ENCODE data around the gene TMEM51.

The TMEM51 gene

DNA sequence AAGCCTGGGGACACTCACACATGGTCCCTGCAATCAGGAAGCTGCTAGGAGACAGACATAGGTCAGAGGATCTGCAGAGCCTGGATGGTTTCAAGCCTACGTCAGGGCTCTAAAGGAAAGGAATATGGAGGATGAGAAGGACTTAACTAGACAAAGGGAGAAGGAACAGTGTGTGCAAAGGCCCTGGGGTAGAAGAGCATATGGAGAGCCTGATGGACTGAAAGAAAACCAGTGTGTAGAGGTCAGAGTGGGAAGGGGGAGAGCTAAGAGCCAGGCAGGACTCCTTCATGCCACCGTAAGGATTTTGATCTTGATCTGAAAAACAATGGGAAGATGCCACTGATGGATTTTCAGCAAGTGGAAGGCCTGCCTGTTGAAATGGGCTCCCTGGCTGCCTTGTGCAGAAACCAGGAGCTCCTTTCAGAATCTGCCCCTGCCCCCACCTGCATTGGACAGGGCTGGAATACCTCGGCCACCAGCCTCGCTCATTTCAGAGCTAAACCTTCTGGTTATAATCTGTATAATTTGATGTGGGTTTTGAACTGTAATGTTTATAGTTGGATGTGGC, 102.1 kb downstream of the TMEM51 start:
- no peak for DNase-seq

DNA sequence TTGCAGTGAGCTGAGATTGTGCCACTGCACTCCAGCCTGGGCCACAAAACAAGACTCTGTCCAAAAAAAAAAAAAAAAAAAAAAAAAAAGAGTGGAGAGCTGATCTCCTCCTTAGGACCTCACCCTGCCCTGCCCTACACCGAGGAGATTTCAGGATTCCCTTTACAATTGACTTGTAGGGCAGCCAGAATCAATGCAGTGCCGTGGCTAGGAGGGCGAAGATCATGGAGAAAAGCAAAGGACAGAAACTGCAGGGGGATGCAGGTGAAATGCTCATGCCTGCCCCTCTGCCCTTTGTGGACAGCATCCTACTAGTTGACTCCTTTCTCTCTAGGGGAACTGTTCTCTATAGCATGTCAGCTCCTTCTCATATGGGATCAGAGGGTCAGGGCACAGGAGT, 103.0 kb downstream of the TMEM51 start:
- no peak for DNase-seq

DNA sequence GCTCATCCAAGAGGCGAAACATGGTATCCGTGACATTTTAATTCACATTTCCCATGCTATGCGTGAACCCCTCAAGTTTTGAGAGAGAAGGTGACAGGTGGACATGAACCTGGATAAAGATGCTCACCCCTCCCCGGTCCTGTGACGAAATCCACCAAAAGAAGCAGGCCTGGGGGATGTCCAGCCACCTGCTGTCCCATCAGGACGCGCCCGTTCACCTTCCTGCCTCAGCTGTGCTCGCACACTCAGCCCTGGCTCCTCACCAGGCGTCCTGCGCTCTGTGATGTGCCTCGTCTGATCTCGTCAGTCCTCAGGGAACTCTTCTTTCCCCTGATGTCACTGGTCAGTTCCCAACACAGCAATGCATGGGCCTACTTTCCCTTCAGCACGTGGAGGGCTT, 103.8 kb downstream of the TMEM51 start:
- no peak for DNase-seq

DNA sequence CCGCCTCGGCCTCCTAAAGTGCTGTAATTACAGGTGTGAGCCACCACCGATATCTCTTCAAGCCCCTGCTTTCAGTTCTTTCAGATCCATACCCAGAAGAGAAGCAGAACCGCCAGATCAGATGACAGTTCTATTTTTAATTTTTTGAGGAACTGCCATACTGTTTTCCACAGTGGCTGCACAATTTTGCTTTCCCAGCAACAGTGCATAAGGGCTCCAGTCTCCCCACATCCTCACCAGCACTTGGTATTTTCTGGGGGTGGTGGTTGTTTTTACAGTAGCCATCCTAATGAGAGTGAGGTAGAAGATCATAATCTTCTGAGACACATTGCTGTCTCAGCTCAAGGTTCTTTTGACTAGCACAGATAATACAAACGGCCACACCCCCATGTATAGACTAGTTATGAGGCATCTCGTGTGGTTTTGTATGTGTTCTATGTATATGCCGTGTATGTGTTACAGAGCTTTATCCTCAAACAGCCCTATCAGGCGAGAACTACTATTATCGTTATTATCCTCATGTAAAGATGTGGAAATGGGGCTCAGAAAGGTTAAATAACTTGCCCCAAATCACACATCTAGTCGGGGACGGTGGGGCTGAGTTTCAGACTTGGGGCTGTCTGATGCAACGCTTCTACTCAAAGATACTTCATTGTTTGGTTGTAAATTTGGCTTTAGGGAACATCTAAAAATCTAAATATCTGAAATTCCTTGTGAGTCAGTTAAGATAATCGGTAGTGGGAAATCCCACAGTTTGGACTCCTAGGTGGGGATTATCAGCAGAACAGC, 105.5 kb downstream of the TMEM51 start:
- DNase-seq, result peak; percentile 55 to 76

DNA sequence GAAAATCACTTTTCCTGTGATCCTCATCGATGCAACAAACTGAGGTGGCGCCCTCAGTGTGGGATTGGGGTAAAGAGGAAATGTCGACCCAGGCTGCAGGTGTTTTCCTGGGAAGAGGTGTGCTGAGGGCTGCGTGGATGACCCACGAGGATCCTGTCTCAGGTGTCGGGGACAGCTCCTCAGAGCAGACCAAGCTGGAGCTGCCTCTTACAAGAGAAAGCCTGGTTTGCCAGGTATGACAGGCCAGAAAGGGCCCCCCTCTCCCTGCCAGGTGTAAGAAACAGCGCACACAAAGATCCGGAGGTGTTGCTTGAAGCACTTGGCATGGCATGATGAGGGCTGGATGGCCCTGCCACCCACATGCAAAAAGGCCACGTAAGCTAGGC, 106.1 kb downstream of the TMEM51 start:
- DNase-seq, result no peak

DNA sequence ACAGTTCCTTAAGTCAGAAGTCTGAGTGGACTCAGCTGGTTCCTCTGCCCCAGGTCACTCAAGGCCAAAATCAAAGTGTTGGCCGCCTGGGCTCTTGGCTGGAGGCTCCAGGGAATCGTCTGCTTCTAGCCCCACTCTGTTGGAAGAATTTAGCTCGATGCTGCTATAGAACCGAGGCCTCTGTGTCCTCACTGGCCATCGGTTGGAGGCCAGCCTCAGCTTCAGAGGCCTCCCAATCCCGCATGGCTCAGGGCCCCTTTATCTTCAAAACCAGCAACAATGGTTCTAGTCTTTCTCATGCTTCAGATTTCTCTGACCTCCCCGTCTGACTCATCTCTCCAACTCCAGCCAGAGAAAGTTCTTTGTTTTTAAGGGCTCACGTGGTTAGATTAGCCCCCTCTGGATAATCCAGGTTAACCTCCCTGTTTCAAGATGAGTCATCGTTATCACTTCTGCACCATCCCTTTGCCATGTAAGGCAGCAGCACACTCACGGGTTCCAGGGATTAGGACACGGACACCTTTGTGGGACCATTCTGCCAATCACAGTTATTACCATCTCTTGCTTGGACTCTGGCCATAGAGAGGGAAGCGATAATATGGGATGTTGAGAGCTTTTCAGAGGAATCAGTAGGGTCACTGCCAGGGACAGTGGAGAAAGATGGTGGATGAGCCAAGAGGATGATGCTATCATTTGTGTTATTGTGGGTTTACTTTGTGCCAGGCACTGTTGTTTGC, 107.0 kb downstream of the TMEM51 start:
- peak in 1 of 2 donors; percentile 35 for DNase-seq

DNA sequence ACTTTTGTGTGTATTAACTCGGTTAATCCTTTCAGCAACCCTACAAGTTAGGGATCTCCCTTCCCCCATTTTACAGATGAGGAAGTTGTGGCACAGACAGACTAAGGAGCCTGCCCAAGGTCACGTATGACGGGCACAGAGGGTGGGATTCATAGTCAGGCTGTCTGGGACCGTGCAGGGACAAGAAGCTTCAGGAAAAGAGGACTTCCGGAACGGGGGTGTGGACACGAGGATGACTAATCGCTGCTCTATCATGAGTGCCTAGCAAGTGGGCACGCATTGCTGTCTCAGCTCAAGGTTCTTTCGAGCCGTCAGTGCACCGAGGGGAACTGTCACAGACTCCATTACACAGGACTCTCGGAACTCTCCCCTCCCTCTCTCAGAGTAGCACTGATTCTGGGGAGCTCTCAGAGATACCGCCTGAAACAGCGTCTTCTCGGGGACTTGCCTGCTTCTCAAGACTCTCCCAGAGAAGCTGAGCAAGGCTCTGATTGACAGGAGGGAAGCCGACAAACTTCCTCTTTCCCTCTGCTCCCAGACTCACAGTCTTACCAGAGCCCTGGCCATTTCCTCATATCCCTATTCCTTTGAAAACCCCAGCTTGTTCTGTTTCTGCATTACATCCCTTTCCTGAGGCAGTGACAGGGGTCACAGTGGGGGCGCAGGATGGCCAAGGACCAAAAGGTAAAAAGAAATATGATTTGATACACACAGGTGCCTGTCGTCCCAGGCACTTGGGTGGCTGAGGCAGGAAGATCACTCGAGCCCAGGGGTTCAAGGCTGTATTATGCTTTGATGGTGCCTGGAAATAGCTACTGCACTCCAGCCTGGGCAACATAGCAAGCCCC, 107.8 kb downstream of the TMEM51 start:
- DNase-seq, result peak; percentile 88 to 97

DNA sequence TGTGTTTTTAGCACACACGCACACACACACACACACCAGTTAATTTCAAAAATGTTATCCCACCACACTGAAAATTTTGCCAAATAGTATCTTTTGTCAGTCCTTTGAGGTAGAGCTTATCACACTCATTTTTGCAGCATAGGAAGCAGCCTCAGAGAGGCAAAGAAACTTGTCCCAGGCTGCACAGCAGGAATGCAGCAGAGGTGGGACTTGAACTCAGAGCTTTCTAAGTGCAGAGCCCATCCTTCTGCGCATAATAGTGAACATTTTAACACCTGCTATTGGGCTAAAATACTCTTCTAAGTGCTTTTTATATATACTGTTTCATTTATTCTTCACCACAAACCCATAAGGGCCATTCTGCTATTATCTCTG, 108.4 kb downstream of the TMEM51 start:
- DNase-seq, result no peak

DNA sequence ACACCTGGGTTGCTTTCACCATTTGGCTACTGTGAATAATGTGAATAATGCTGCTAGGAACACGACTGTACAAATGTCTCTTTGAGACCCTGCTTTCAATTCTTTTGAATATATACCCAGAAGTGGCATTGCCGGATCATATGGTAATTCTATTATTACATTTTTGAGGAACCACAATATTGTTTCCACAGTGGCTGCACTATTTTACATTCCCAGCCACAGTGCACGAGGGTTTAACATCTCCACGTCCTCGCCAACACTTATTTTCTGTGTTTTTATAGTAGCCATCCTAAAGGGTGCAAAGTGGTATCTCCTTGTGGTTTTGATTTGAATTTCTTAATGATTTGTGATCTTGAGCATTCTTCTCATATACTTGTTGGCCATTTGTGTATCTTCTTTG, 109.2 kb downstream of the TMEM51 start:
- no peak for DNase-seq

DNA sequence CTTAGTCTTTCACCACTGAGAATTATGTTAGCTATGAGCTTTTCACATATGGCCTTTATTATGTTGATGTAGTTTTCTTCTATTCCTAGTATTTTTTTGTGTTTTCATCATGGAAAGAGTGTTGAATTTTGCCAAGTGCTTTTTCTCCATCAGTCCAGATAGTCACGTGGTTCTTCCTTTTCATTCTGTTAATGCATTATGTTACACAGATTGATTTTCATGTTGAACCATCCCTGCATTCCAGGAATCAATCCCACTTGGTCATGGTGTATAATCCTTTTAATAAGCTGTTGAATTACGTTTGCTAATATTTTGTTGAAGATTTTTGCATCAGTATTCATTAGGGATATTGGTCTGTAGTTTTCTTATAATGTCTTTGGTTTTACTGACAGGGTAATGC, 111.2 kb downstream of the TMEM51 start:
- DNase-seq, result no peak

All from inflammatory macrophage treated with lipopolysaccharide for 1 hour (primary cell).